COLO668 (cell line): ENCODE data around the gene DAP.
"Not testable (repeated sequence)": the region's sequence is repeated elsewhere in the genome, so short reads cannot be mapped to it uniquely, and the experiment has no call there.

Experiments used
- DNase-seq: peaks from one replicate; lab custom pipeline; 2025; ENCODE audit not compliant: unreplicated experiment; lab: John Stamatoyannopoulos, UW

Gene DAP

GRCh38 chr5:10735569-10736276, 25.3 kb downstream of the DAP start:
- no peak for DNase-seq

GRCh38 chr5:10734832-10735523, 26.1 kb downstream of the DAP start:
- DNase-seq: no peak

- DNase-seq: no peak
These were observed 26.9 kb downstream of the DAP start for GRCh38 chr5:10734037-10734709.

- DNase-seq: no peak
These were observed 27.6 kb downstream of the DAP start for GRCh38 chr5:10733426-10733825.

GRCh38 chr5:10731913-10732312, 29.1 kb downstream of the DAP start:
- no peak for DNase-seq

GRCh38 chr5:10730043-10730351, 31.0 kb downstream of the DAP start:
- DNase-seq: no peak

- no peak for DNase-seq
These were observed 31.6 kb downstream of the DAP start for GRCh38 chr5:10729320-10730042.

GRCh38 chr5:10728679-10729078, 32.4 kb downstream of the DAP start:
- DNase-seq: no peak

GRCh38 chr5:10727861-10728260, 33.2 kb downstream of the DAP start:
- no peak for DNase-seq

GRCh38 chr5:10726913-10727517, 34.0 kb downstream of the DAP start:
- DNase-seq: no peak

- DNase-seq: no peak
These were observed 34.7 kb downstream of the DAP start for GRCh38 chr5:10726179-10726912.

GRCh38 chr5:10725636-10726035, 35.4 kb downstream of the DAP start:
- no peak for DNase-seq

- DNase-seq: no peak
These were observed 36.1 kb downstream of the DAP start for GRCh38 chr5:10724781-10725507.

GRCh38 chr5:10723514-10723913, 37.5 kb downstream of the DAP start:
- DNase-seq: no peak

GRCh38 chr5:10720766-10721165, 40.3 kb downstream of the DAP start:
- not testable (repeated sequence) for DNase-seq

- DNase-seq: no peak
These were observed 41.1 kb downstream of the DAP start for GRCh38 chr5:10719965-10720364.

- not testable (repeated sequence) for DNase-seq
These were observed 42.4 kb downstream of the DAP start for GRCh38 chr5:10718617-10719016.

- not testable (repeated sequence) for DNase-seq
These were observed 44.2 kb downstream of the DAP start for GRCh38 chr5:10716825-10717224.

GRCh38 chr5:10715605-10716290, 45.3 kb downstream of the DAP start:
- no peak for DNase-seq
